H1 (cell line): ENCODE measurements around the gene DNAH10. TPM values are rescaled to one million over a fixed set of nuclear protein-coding genes. Genes with fewer than 3 reads are reported as not detected.

Experiments used
- BACH1 ChIP-seq: IDR thresholded peaks from 2 replicates; pipeline ENCODE4 v1.6.1; 2012; ENCODE audit warnings: low read length, improper control_type of control experiment
- CHD7 ChIP-seq: fragments of 300-600 bp; sonication (generic); IDR thresholded peaks from 2 replicates; pipeline ENCODE4 v1.7.1; 2012; ENCODE audit warnings: low read length, moderate library complexity, mild to moderate bottlenecking, inconsistent platforms; ENCODE audit not compliant: insufficient replicate concordance
- CTCF ChIP-seq, 3 experiments: IDR thresholded peaks; 1 replicate in 2 of 3; 2 replicates in 1 of 3; pipeline versions ENCODE4 v1.5.1 to v1.6.1; 2011; ENCODE audit warnings: low read length in 3 of 3, mild to moderate bottlenecking in 3 of 3, inconsistent platforms in 2 of 3, low read depth in 1 of 3, moderate library complexity in 1 of 3; ENCODE audit not compliant: insufficient read depth in 1 of 3; ENCODE audit errors: control extremely low read depth in 1 of 3
- MAFK ChIP-seq: IDR thresholded peaks from 2 replicates; pipeline ENCODE4 v1.6.1; 2012; ENCODE audit warnings: low read depth, mild to moderate bottlenecking, improper control_type of control experiment, low read length
- NANOG ChIP-seq: IDR thresholded peaks from 2 replicates; pipeline ENCODE4 v1.6.1; 2011; ENCODE audit warnings: low read length, low read depth, mild to moderate bottlenecking, inconsistent platforms; ENCODE audit not compliant: insufficient read depth, poor library complexity, severe bottlenecking
- SIN3A ChIP-seq, 2 experiments: IDR thresholded peaks in 1 of 2; conservative IDR thresholded peaks in 1 of 2; 2 replicates each; pipeline ENCODE4 v1.6.1; 2011 to 2012; ENCODE audit warnings: low read length in 2 of 2, improper control_type of control experiment in 1 of 2, low read depth in 1 of 2, mild to moderate bottlenecking in 1 of 2
- TAF7 ChIP-seq: optimal IDR thresholded peaks from 2 replicates; pipeline ENCODE3; 2011; ENCODE audit warnings: low read depth, mild to moderate bottlenecking, inconsistent platforms, low read length, moderate library complexity, borderline replicate concordance
- polyA plus RNA-seq, 7 experiments: library from polyadenylated mRNA; depleted of rRNA in 3 of 7; stranded (reverse) in 5 of 7; unstranded in 2 of 7; fragments of >200 nt in 5 of 7; fragments of 200-250 nt in 2 of 7; gene quantifications; 1 replicate in 5 of 7; 2 replicates in 1 of 7; 4 replicates in 1 of 7; pipeline versions ENCODE4 v1.2.1 to v1.2.3, GENCODE V29; 2011 to 2013; ENCODE audit warnings: missing spikeins in 2 of 7, mixed read lengths in 2 of 7
- total RNA-seq: library from RNA; stranded (reverse); fragmentation: NEBNext Ultra II Directional; extraction: Animal tissue kit (Norgen Biotek cat#: 25700); gene quantifications from 2 replicates; pipeline ENCODE4 v1.2.1, GENCODE V29; 2021

The DNAH10 gene
- total and polyA plus RNA-seq, 2 of the 8 experiments (the other 6 are each of a cell fraction or from before 2014, with no cell fraction given) = 0.02 to 0.24 TPM

- TF ChIP-seq SIN3A (conservative IDR thresholded peaks at IDR 0.05 in 1 of 2, IDR thresholded peaks at IDR 0.05 in 1 of 2; ENCODE audit: low read depth in 1 of 2, low read length in 2 of 2) (no peak), CHD7 (no peak), BACH1 (no peak), NANOG (no peak), CTCF (IDR thresholded peaks at IDR 0.05; ENCODE audit: control extremely low read depth in 1 of 3, insufficient read depth in 1 of 3, low read depth in 1 of 3, low read length in 3 of 3) (no peak), TAF7 (no peak), MAFK (no peak)
Measured at GRCh38 chr12:123772074-123772473, 10.0 kb downstream of the DNAH10 start (continued).
